Measurements from ENCODE around the gene PSME4. TPM values are rescaled to one million over a fixed set of nuclear protein-coding genes. Genes with fewer than 3 reads are reported as not detected.

PSME4 gene
- total RNA-seq, 1 experiment from 2014 or later, result 87.4 TPM

DNA sequence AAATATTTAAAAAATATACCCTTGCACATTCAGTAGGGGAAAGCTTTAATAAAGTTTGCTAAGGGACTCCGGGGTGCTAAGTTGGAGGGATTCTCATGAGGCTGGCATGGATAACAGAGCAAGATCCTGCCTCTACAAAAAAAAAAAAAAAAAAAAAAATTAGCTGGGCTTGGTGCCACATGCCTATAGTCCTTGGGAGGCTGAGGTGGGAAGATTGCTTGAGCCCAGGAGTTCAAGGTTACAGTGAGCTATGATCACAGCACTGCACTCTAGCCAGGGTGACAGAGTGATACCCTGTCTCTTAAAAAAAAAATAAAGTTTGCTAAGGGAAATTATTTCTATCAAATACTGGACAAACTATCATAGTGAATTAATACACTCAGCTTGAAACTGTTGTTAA lies 93.7 kb downstream of the PSME4 start:
- H4K8ac ChIP-seq (replicated peaks; ENCODE audit: insufficient read length, low read depth, low read length), result no peak overlapping the region
- no peak overlapping the region for H3K18ac ChIP-seq (ENCODE audit: insufficient read length, low read depth, low read length)
- no peak overlapping the region for H3K14ac ChIP-seq (ENCODE audit: insufficient read depth, low read length)
- H2BK12ac ChIP-seq (ENCODE audit: insufficient read length, low read depth, low read length), result no peak overlapping the region
- H2BK5ac ChIP-seq (ENCODE audit: insufficient read length, low read length), result no peak overlapping the region
- H3K27ac ChIP-seq (ENCODE audit: insufficient read length, low read depth, low read length), result no peak overlapping the region
- H3K4me2 ChIP-seq (ENCODE audit: insufficient read depth, insufficient read length, low read length), result no peak overlapping the region
- WGBS (ENCODE audit: extremely low coverage, insufficient read length, low lambda C conversion rate), result no CpG with 5 or more reads among the region's 1 CpG
- no peak overlapping the region for H3K4ac ChIP-seq (ENCODE audit: low read depth, low read length)
- Mint-ChIP-seq H3K4me3 (no peak overlapping the region), H3K4me1 (peaks cover 15 to 16% of the 10 kb centered on the region in 2 experiments), H3K36me3 (ENCODE audit: insufficient read depth in 1 of 3, low read depth in 3 of 3) (peaks cover 39 to 64% (median 56%) of the 10 kb centered on the region in 3 experiments), H3K27ac (peak overlapping the region in 2 of 3 experiments; percentile 48 to 81; a peak in 1 of 7 replicates), H3K27me3 (ENCODE audit: low read depth) (no peaks in the 10 kb centered on the region), H3K9me3 (no peaks in the 10 kb centered on the region)
- no peak overlapping the region for H2BK15ac ChIP-seq (ENCODE audit: low read depth, low read length)
- no peak for DNase-seq
- TF ChIP-seq, protein P1, sequence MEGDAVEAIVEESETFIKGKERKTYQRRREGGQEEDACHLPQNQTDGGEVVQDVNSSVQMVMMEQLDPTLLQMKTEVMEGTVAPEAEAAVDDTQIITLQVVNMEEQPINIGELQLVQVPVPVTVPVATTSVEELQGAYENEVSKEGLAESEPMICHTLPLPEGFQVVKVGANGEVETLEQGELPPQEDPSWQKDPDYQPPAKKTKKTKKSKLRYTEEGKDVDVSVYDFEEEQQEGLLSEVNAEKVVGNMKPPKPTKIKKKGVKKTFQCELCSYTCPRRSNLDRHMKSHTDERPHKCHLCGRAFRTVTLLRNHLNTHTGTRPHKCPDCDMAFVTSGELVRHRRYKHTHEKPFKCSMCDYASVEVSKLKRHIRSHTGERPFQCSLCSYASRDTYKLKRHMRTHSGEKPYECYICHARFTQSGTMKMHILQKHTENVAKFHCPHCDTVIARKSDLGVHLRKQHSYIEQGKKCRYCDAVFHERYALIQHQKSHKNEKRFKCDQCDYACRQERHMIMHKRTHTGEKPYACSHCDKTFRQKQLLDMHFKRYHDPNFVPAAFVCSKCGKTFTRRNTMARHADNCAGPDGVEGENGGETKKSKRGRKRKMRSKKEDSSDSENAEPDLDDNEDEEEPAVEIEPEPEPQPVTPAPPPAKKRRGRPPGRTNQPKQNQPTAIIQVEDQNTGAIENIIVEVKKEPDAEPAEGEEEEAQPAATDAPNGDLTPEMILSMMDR (conservative IDR thresholded peaks at IDR 0.05), result no peak
- H3K23ac ChIP-seq (ENCODE audit: insufficient read length, low read depth, low read length), result no peak overlapping the region
- H2AFZ ChIP-seq (ENCODE audit: low read length), result no peak overlapping the region
- H4K20me1 ChIP-seq (ENCODE audit: control insufficient read depth, insufficient read depth, insufficient read length), result no peaks in the 10 kb centered on the region
- no peak overlapping the region for H2BK20ac ChIP-seq (ENCODE audit: low read depth, low read length, poor library complexity, severe bottlenecking)
- H2BK120ac ChIP-seq (ENCODE audit: low read depth, low read length, poor library complexity, severe bottlenecking), result no peak overlapping the region
- H3K23me2 ChIP-seq (ENCODE audit: insufficient read length, low read depth, low read length, poor library complexity, severe bottlenecking), result no peaks in the 10 kb centered on the region
- no peak overlapping the region for H4K91ac ChIP-seq (ENCODE audit: insufficient read length, low read depth, low read length)
- no peak overlapping the region for H2AK5ac ChIP-seq (ENCODE audit: insufficient read length, low read length)
- H3K27me3 ChIP-seq (ENCODE audit: insufficient read depth, low read length), result no peaks in the 10 kb centered on the region
- H3K4me1 ChIP-seq (ENCODE audit: insufficient read depth, low read length), result no peaks in the 10 kb centered on the region
- no peak overlapping the region for H3K9ac ChIP-seq (ENCODE audit: extremely low read depth, insufficient read length, low read length)
- no peaks in the 10 kb centered on the region for H3K79me1 ChIP-seq (ENCODE audit: insufficient read depth, low read depth, low read length, poor library complexity, severe bottlenecking)
- no peak overlapping the region for H4K5ac ChIP-seq (ENCODE audit: insufficient read length, low read depth, low read length)
- no peaks in the 10 kb centered on the region for H3K79me2 ChIP-seq (ENCODE audit: insufficient read depth, low read length)
- no peak overlapping the region for H3T11ph ChIP-seq (ENCODE audit: low read length)
- no peak overlapping the region for H3K56ac ChIP-seq (ENCODE audit: insufficient read length, low read depth, low read length)
- no peaks in the 10 kb centered on the region for H3K9me3 ChIP-seq (ENCODE audit: control insufficient read depth, low read depth, low read length)
